HG03520 (cell line): ENCODE results near the gene RPS3.
"Not testable (repeated sequence)": the region's sequence is repeated elsewhere in the genome, so short reads cannot be mapped to it uniquely, and the experiment has no call there.

Source experiments
- ATAC-seq: cut with Tn5 transposase; IDR thresholded peaks from one replicate; pipeline ENCODE4 v1.9.1; 2021; ENCODE audit warnings: mild to moderate bottlenecking, moderate library complexity; ENCODE audit not compliant: unreplicated experiment

The RPS3 gene

GRCh38 chr11:75378776-75379175 lies 20.5 kb upstream of the RPS3 start:
- not testable (repeated sequence) for ATAC-seq

- no peak for ATAC-seq
Observed at GRCh38 chr11:75380245-75380644, 19.1 kb upstream of the RPS3 start.

- no peak for ATAC-seq
Observed at GRCh38 chr11:75380716-75381420, 18.4 kb upstream of the RPS3 start.

- ATAC-seq, result no peak
Observed at GRCh38 chr11:75383246-75383645, 16.1 kb upstream of the RPS3 start.

GRCh38 chr11:75384438-75385080 lies 14.8 kb upstream of the RPS3 start:
- no peak for ATAC-seq

- no peak for ATAC-seq
Observed at GRCh38 chr11:75386942-75387630, 12.2 kb upstream of the RPS3 start.

- ATAC-seq, result no peak
Observed at GRCh38 chr11:75387736-75388294, 11.5 kb upstream of the RPS3 start.

GRCh38 chr11:75388386-75389275 lies 10.7 kb upstream of the RPS3 start:
- no peak for ATAC-seq

GRCh38 chr11:75389276-75389605 lies 10.1 kb upstream of the RPS3 start:
- ATAC-seq, result no peak

- no peak for ATAC-seq
Observed at GRCh38 chr11:75389925-75390324, 9.4 kb upstream of the RPS3 start.

GRCh38 chr11:75394085-75394840 lies 5.1 kb upstream of the RPS3 start:
- ATAC-seq, result no peak

- ATAC-seq, result no peak
Observed at GRCh38 chr11:75398906-75399305, 412 bp upstream of the RPS3 start.

- no peak for ATAC-seq
Observed at GRCh38 chr11:75400146-75400865, 988 bp downstream of the RPS3 start.

GRCh38 chr11:75402002-75402773 lies 2.9 kb downstream of the RPS3 start:
- ATAC-seq, result no peak

- ATAC-seq, result no peak
Observed at GRCh38 chr11:75403037-75403436, 3.7 kb downstream of the RPS3 start.

GRCh38 chr11:75403983-75404658 lies 4.8 kb downstream of the RPS3 start:
- no peak for ATAC-seq

GRCh38 chr11:75406338-75406777 lies 7.0 kb downstream of the RPS3 start:
- ATAC-seq, result no peak

- ATAC-seq, result no peak
Observed at GRCh38 chr11:75408957-75409219, 9.6 kb downstream of the RPS3 start.
